ENCODE measurements around the gene RNASE11. TPM values are rescaled to one million over a fixed set of nuclear protein-coding genes. Genes with fewer than 3 reads are reported as not detected.

Gene RNASE11
- polyA plus RNA-seq, 1 donor from 2014 or later: not detected

DNA sequence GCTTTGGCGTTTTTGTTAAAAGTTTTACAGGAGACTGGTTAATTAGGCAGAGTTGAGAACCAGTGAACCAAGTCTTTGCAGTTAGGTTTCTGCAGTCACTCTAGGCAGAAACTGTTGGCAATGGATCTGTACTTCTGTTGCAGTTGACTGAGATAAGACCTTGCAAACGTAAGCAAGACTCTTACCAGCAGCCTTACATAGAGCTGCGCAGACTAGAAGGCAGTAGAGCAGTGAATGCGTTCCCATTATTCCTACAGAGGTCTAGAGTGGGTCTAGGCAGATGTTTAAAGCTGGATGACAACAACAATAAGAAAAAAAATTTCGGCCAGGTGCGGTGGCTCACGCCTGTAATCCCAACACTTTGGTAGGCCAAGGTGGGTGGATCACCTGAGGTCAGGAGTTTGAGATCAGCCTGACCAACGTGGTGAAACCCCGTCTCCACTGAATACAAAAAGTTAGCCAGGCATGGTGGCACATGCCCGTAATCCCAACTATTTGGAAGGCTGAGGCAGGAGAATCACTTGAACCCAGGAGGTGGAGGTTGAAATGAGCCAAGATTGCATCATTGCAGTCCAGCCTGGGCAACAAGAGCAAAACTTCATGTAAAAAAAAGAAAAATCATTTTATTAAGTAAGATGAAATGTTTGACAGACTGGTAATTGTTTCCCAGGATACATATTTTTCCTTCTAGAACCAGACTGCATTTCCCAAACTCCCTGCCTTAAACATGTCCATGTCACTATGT lies 39.2 kb downstream of the RNASE11 start:
- Mint-ChIP-seq H3K36me3 (no peaks in the 10 kb centered on the region), H3K4me3 (no peak overlapping the region), H3K27me3 (peaks cover 3% of the 10 kb centered on the region), H3K27ac (no peak overlapping the region), H3K4me1 (no peaks in the 10 kb centered on the region), H3K9me3 (peaks cover 0 to 2% (median 0%) of the 10 kb centered on the region in 3 donors)

DNA sequence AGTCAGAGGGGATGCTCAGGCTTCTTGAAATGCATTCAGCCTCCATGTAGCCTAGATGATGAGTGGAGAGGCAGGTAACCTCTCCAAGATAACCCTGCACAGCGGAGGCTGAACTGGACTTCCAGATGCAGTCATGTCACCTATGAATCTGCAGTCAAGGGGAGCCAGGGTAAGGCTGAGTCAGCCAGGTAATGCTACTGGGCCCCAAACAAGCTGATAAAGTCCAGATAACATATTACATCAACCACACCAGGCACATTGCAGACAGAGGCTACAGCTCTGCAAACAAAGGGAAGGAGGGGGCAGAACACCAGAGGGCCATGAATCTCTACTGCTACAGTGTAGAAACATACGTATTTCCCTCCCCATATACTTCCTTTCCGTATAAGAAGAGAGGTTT lies 40.9 kb downstream of the RNASE11 start:
- H3K27ac Mint-ChIP-seq: no peak overlapping the region
- peaks cover 3% of the 10 kb centered on the region for H3K27me3 Mint-ChIP-seq
- H3K36me3 Mint-ChIP-seq: no peaks in the 10 kb centered on the region
- H3K4me1 Mint-ChIP-seq: no peaks in the 10 kb centered on the region
- no peak overlapping the region for H3K4me3 Mint-ChIP-seq
- H3K9me3 Mint-ChIP-seq: no peaks in the 10 kb centered on the region

DNA sequence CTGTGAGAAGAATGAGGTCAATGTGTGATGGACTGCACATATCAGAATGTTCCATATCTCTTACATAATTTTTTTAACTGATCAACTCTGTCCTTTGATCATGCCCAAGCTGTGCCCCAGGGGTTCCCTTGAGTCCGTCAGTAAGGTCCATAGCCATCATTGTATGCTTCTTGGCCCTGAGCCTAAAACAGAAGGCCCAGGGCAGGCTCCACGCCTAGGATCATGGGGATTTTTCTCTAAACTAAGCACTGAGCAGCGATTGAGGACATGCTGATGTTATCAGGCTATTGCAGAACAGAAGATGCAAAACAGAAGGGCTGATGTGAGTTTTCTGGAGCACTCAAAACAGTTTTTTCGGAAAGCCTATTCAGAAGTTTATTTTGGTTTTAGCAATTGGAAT lies 47.9 kb downstream of the RNASE11 start:
- H3K4me1 Mint-ChIP-seq: no peaks in the 10 kb centered on the region

More for the DNA sequence above, 47.9 kb downstream of the RNASE11 start:
- peaks cover 10% of the 10 kb centered on the region for H3K27me3 Mint-ChIP-seq
- H3K36me3 Mint-ChIP-seq: no peaks in the 10 kb centered on the region
- H3K4me3 Mint-ChIP-seq: no peak overlapping the region
- H3K27ac Mint-ChIP-seq: no peak overlapping the region
- no peaks in the 10 kb centered on the region for H3K9me3 Mint-ChIP-seq

Other genes with a start within 250 kb of the RNASE11 start
- 10.1 TPM for gene PARP2, start 244.4 kb downstream of the RNASE11 start, polyA plus RNA-seq
- gene TEP1, start 174.5 kb downstream of the RNASE11 start, polyA plus RNA-seq: 17.8 TPM
- gene KLHL33, start 151.8 kb downstream of the RNASE11 start, polyA plus RNA-seq: 0.10 TPM
- 50.8 TPM for gene OSGEP, start 133.2 kb downstream of the RNASE11 start, polyA plus RNA-seq
- 143 TPM for gene APEX1, start 132.8 kb downstream of the RNASE11 start, polyA plus RNA-seq
- gene PIP4P1, start 126.6 kb downstream of the RNASE11 start, polyA plus RNA-seq: 63.7 TPM
- 37.6 TPM for gene PNP, start 118.6 kb downstream of the RNASE11 start, polyA plus RNA-seq
- 0.19 TPM for gene RNASE10, start 82.5 kb downstream of the RNASE11 start, polyA plus RNA-seq
- gene RNASE9, start 27.0 kb downstream of the RNASE11 start, polyA plus RNA-seq: not detected
- gene RNASE12, start 3.4 kb upstream of the RNASE11 start, polyA plus RNA-seq: not detected
- gene OR6S1, start 53.7 kb upstream of the RNASE11 start, polyA plus RNA-seq: not detected
- gene RNASE4, start 96.6 kb upstream of the RNASE11 start, polyA plus RNA-seq: 9.0 TPM
- gene ANG, start 100.8 kb upstream of the RNASE11 start, polyA plus RNA-seq: 9.9 TPM
- not detected for gene EDDM3A, start 157.9 kb upstream of the RNASE11 start, polyA plus RNA-seq
- not detected for gene EDDM3B, start 180.4 kb upstream of the RNASE11 start, polyA plus RNA-seq
- gene RNASE6, start 193.3 kb upstream of the RNASE11 start, polyA plus RNA-seq: 84.5 TPM
- not detected for gene RNASE1, start 214.8 kb upstream of the RNASE11 start, polyA plus RNA-seq

Measured in IgD-negative memory B cell (primary cell).